A549 (cell line): ENCODE measurements around the gene DHDH.

Experiments
- CTCF ChIP-seq: fragments of >200 bp; sonication (Bioruptor Twin); formaldehyde crosslinking; IDR thresholded peaks from 3 replicates; pipeline ENCODE4 v1.5.1; 2016
- HDAC2 ChIP-seq: fragments of 200-600 bp; sonication (generic); IDR thresholded peaks from 2 replicates; pipeline ENCODE4 v1.6.1; 2016
- HMGXB4 ChIP-seq: fragments of 250-450 bp; sonication (Bioruptor Pico); IDR thresholded peaks from 2 replicates; pipeline ENCODE4 v1.5.0; 2021; ENCODE audit warnings: mild to moderate bottlenecking, moderate library complexity, borderline replicate concordance
- PHF8 ChIP-seq: fragments of 200-600 bp; sonication (generic); IDR thresholded peaks from 2 replicates; pipeline ENCODE4 v1.6.1; 2016; ENCODE audit warnings: low read depth, mild to moderate bottlenecking, antibody characterized with exemption, moderate library complexity, borderline replicate concordance
- POLR2A ChIP-seq: IDR thresholded peaks from 2 replicates; pipeline ENCODE4 v1.6.1; 2012; ENCODE audit warnings: mild to moderate bottlenecking, low read length
- RAD21 ChIP-seq, 2 experiments: fragments of >200 bp in 1 of 2; sonication (Bioruptor Twin) in 1 of 2; formaldehyde crosslinking in 1 of 2; IDR thresholded peaks in 1 of 2; conservative IDR thresholded peaks in 1 of 2; 2 replicates in 1 of 2; 3 replicates in 1 of 2; pipeline ENCODE4 v1.6.1; 2012 to 2018; ENCODE audit warnings: inconsistent platforms in 1 of 2

GRCh38 chr19:48943081-48943480, 9.6 kb downstream of the DHDH start:
- TF ChIP-seq CTCF = no peak
- TF ChIP-seq PHF8 = no peak
- TF ChIP-seq RAD21 (conservative IDR thresholded peaks at IDR 0.05 in 1 of 2, IDR thresholded peaks at IDR 0.05 in 1 of 2) = no peak
- TF ChIP-seq HDAC2 = no peak
- no peak for TF ChIP-seq HMGXB4 (CRISPR knock-in tag)
- TF ChIP-seq POLR2A = no peak
